GM18502 (cell line): Measurements from ENCODE around the gene TNNT2.

Experiments used
- ATAC-seq: cut with Tn5 transposase; IDR thresholded peaks from one replicate; pipeline ENCODE4 v1.9.1; 2021; ENCODE audit warnings: mild to moderate bottlenecking; ENCODE audit not compliant: unreplicated experiment, poor library complexity

TNNT2 gene

GRCh38 chr1:201358596-201358995 is 18.9 kb downstream of the TNNT2 start:
- ATAC-seq, result no peak

- no peak for ATAC-seq
Measured at GRCh38 chr1:201357636-201358348, 19.7 kb downstream of the TNNT2 start.

- ATAC-seq, result no peak
Measured at GRCh38 chr1:201357211-201357610, 20.3 kb downstream of the TNNT2 start.

GRCh38 chr1:201356701-201357100 is 20.8 kb downstream of the TNNT2 start:
- no peak for ATAC-seq

- no peak for ATAC-seq
Measured at GRCh38 chr1:201356236-201356635, 21.2 kb downstream of the TNNT2 start.

- ATAC-seq, result no peak
Measured at GRCh38 chr1:201355471-201355870, 22.0 kb downstream of the TNNT2 start.

GRCh38 chr1:201354901-201355295 is 22.6 kb downstream of the TNNT2 start:
- ATAC-seq, result no peak

- no peak for ATAC-seq
Measured at GRCh38 chr1:201354151-201354900, 23.2 kb downstream of the TNNT2 start.

- ATAC-seq, result no peak
Measured at GRCh38 chr1:201353186-201353940, 24.1 kb downstream of the TNNT2 start.

GRCh38 chr1:201351617-201352016 is 25.9 kb downstream of the TNNT2 start:
- no peak for ATAC-seq

- no peak for ATAC-seq
Measured at GRCh38 chr1:201350884-201351283, 26.6 kb downstream of the TNNT2 start.

- no peak for ATAC-seq
Measured at GRCh38 chr1:201350361-201350725, 27.1 kb downstream of the TNNT2 start.

GRCh38 chr1:201349092-201349491 is 28.4 kb downstream of the TNNT2 start:
- no peak for ATAC-seq

GRCh38 chr1:201348211-201348566 is 29.3 kb downstream of the TNNT2 start:
- ATAC-seq, result no peak

- ATAC-seq, result no peak
Measured at GRCh38 chr1:201347498-201348210, 29.8 kb downstream of the TNNT2 start.

- no peak for ATAC-seq
Measured at GRCh38 chr1:201346987-201347386, 30.5 kb downstream of the TNNT2 start.

- ATAC-seq, result no peak
Measured at GRCh38 chr1:201346337-201346939, 31.0 kb downstream of the TNNT2 start.

- no peak for ATAC-seq
Measured at GRCh38 chr1:201345081-201345355, 32.5 kb downstream of the TNNT2 start.

- ATAC-seq, result no peak
Measured at GRCh38 chr1:201344206-201345080, 33.0 kb downstream of the TNNT2 start.

- ATAC-seq, result no peak
Measured at GRCh38 chr1:201341377-201341776, 36.1 kb downstream of the TNNT2 start.
